Skeletal muscle tissue (tissue), 4 donors: ENCODE measurements around the gene TOMT. TPM values are rescaled to one million over a fixed set of nuclear protein-coding genes. Genes with fewer than 3 reads are reported as not detected.

Experiments
- H3K27ac ChIP-seq: one replicate; pipeline ENCODE4 v1.7.0; 2013; ENCODE audit warnings: mild to moderate bottlenecking, low read depth, low read length, inconsistent platforms
- H3K27me3 ChIP-seq, 3 donors: one replicate each; pipeline ENCODE4 v1.7.0; 2013; ENCODE audit warnings: low read length in 3 of 3; ENCODE audit not compliant: control insufficient read depth in 3 of 3, insufficient read depth in 3 of 3
- H3K36me3 ChIP-seq, 3 donors: one replicate each; pipeline ENCODE4 v1.7.0; 2013; ENCODE audit warnings: low read length in 3 of 3; ENCODE audit not compliant: control insufficient read depth in 3 of 3, insufficient read depth in 3 of 3
- H3K4me1 ChIP-seq, 3 donors: one replicate each; pipeline ENCODE4 v1.7.0; 2013; ENCODE audit warnings: low read length in 3 of 3, mild to moderate bottlenecking in 3 of 3; ENCODE audit not compliant: control insufficient read depth in 3 of 3, insufficient read depth in 3 of 3
- H3K4me3 ChIP-seq, 3 donors: one replicate each; pipeline ENCODE4 v1.7.0; 2013; ENCODE audit warnings: low read length in 3 of 3
- H3K9ac ChIP-seq, 3 donors: one replicate each; pipeline ENCODE4 v1.7.0; 2013; ENCODE audit warnings: low read length in 3 of 3, mild to moderate bottlenecking in 3 of 3, moderate library complexity in 2 of 3, low read depth in 1 of 3
- H3K9me3 ChIP-seq, 3 donors: one replicate each; pipeline ENCODE4 v1.7.0; 2013; ENCODE audit warnings: low read length in 3 of 3; ENCODE audit not compliant: control insufficient read depth in 3 of 3
- total RNA-seq: library from RNA; depleted of rRNA; stranded (reverse); fragments of >200 nt; gene quantifications from one replicate; pipeline ENCODE4 v1.2.3, GENCODE V29; 2014
- donor health status: Osteomylitis.

The TOMT gene
- total RNA-seq, 1 donor from 2014 or later, result not detected

DNA sequence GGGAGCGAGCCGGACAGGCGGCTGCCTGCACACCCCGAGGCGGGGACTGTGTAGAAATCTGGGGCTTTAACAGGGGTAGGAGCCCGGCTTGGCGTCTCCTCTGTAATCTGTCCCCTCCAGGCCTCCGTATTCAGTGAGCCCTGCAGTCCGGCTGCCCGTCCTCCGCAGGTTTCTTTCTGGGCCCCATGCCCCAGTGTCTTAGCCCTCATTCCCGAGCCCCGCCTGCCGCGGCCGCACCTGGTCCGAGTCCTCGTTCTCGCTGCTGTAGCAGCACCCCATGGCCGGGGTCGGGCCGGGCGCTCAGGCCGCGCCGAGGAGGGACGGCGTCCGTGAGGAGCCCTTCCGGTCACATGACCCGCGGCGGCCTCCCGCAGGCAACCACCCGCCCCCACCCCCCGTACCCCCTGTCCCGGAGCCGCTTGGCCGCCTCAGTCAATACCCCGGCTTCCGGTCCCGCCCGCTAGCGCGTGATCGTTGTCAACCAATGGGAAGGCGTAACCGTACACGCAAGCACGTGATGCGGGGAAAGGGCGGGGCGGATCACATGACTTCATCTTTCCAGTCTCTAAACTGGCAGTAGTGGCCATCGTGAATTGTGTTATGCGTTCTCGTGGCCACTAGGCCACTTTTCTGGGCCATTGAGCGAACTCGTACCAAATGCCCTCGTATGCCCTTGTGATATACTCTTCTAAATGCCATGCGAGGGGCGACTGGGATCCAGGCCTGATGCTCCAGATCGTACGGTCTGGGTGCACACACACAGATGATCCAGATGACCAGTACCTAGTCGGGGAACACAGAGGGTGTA lies 2.6 kb upstream of the TOMT start, which contains the start of gene LAMTOR1:
TSS of gene LAMTOR1 (minus strand) at position 352 of the 808 bp plus-strand sequence. CDS start at position 279, 73 bp downstream.
- Histone ChIP-seq H3K9me3 (no peaks in the 10 kb centered on the region), H3K4me3 (peak within 1 kb of the TSS; percentile 87 to 98 (median 88)), H3K27me3 (no peaks in the 10 kb centered on the region), H3K36me3 (peaks cover 19 to 21% (median 20%) of the 10 kb centered on the region in 3 donors), H3K27ac (peak within 1 kb of the TSS; percentile 96), H3K9ac (peak within 1 kb of the TSS; percentile 98 to 100 (median 99)), H3K4me1 (peaks cover 52 to 55% (median 53%) of the 10 kb centered on the region in 3 donors)

DNA sequence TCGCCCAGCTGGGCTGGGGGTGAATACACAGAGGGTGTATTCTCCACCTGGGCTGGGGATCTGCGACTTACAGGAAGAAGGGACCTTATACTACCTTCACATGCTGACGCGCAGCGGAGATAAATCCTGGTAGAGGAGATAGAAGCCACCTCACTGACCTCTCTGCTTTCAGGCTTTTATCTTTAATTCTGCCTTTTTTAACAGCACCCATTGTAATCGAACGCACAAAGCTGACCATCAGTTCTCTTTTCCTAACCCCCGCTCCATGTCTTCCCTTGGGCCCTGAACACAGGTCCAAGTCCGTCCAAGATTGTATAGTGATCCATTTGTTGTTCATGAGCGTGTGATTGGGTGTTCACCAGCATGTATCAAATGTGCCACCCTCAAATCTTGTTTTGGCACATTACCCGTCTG lies 2.0 kb upstream of the TOMT start:
- peaks cover 45 to 48% (median 47%) of the 10 kb centered on the region in 3 donors for H3K4me1 ChIP-seq
- H3K36me3 ChIP-seq, result peaks cover 18 to 19% (median 18%) of the 10 kb centered on the region in 3 donors
- peak overlapping the region; percentile 96 for H3K27ac ChIP-seq
- no peaks in the 10 kb centered on the region for H3K9me3 ChIP-seq
- no peaks in the 10 kb centered on the region for H3K27me3 ChIP-seq
- H3K9ac ChIP-seq, result peak overlapping the region; percentile 77 to 87 (median 79)
- peak overlapping the region; percentile 86 to 88 (median 88) for H3K4me3 ChIP-seq

DNA sequence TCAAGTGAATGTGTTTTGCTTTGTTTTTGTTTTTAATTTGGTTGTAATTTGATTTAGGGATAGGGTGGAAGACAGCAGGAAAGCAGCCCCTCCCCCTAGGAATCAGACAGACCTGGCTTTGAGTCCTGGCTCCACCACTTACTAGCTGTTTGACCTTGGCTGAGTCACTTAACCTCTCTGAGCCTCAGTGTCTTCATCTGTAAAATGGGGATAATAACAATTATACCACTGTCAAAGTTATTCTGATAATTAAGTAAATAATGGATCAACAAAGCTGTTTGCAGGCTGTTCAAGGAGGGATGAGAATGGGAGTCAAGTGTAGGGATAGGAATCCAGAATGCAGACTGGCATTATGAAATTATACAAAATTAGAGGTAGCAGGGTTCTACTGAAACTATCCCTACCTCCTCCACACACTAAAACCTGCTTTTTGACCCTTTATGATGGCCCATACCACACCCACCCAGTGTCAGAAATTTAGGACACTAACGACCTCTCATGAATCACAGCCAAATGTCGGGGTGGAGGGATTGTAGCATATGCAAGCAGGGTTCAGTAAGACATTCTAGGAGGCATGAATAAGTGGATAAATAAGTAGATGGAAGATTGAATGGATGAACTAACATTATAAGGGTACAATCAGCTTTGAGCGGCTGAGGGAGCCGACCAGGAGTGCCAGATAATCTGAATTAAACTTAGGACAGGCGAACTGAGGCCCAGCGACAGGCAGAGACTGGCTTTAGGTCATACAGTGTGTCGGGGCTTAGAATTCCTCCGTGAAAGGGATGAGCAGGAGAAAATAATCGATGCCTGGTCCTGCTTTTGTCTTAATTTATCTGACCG lies 5.8 kb downstream of the TOMT start:
- peak overlapping the region; percentile 99 for H3K27ac ChIP-seq
- H3K4me3 ChIP-seq, result peak overlapping the region; percentile 89 to 96 (median 92)
- H3K27me3 ChIP-seq, result peaks cover 0 to 3% (median 0%) of the 10 kb centered on the region in 3 donors
- H3K9me3 ChIP-seq, result no peaks in the 10 kb centered on the region
- peak overlapping the region; percentile 91 to 98 (median 97) for H3K9ac ChIP-seq
- H3K4me1 ChIP-seq, result peaks cover 6 to 21% (median 16%) of the 10 kb centered on the region in 3 donors
- H3K36me3 ChIP-seq, result peaks cover 10 to 28% (median 13%) of the 10 kb centered on the region in 3 donors

GRCh38 chr11:72112143-72112977 lies 6.6 kb downstream of the TOMT start, which contains the start of gene ANAPC15:
ANAPC15 (minus strand) TSS chr11:72112695; CDS start chr11:72111276, 1,419 bp downstream.
- peak within 1 kb of the TSS; percentile 97 to 98 (median 97) for H3K9ac ChIP-seq
- peaks cover 0 to 3% (median 0%) of the 10 kb centered on the region in 3 donors for H3K27me3 ChIP-seq
- H3K4me1 ChIP-seq, result peaks cover 6 to 21% (median 16%) of the 10 kb centered on the region in 3 donors
- H3K36me3 ChIP-seq, result peaks cover 10 to 27% (median 13%) of the 10 kb centered on the region in 3 donors
- H3K27ac ChIP-seq, result peak within 1 kb of the TSS; percentile 99
- H3K4me3 ChIP-seq, result peak within 1 kb of the TSS; percentile 89 to 96 (median 92)
- no peaks in the 10 kb centered on the region for H3K9me3 ChIP-seq

DNA sequence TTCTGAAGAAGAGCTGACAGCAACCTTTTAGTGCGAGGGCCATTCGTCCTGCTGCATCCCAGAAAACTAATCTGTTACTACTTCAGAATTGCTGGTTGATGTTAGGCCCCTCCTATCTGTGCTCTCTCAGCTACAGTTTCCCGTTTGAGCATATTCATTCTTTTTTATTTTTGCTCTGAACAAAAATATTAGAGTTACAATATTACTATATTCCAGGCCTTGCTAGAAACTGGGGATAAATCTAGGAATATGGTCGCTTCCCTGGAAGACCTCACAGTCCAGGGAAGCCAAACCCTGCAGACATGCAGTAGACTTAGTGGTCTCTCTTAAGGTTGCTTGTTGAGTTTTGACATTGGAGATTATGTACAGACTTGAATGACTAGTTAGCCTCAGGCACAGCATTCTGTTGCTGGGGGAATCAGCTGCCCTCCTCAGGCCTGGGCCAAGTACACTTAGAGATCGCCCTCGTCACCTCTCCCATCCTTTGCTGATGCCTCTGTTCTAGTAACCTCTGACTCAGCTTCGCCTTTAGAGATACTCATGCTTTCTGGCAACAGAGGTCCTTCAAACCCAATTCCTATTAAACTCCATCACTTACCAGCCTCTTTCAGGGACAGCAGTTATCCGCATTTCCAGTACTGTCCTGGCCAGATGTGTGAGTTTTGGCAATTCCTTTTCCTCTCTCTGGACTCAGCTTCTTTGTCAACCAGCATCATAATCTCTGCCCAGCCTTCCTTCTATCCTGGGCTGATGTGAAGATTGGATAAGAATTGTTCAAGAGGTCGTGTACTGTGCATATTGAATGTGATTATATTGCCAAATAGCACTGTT lies 7.5 kb downstream of the TOMT start:
- Histone ChIP-seq H3K4me3 (peak overlapping the region; percentile 89 to 96 (median 92)), H3K27me3 (peaks cover 0 to 3% (median 0%) of the 10 kb centered on the region in 3 donors), H3K36me3 (peaks cover 10 to 24% (median 13%) of the 10 kb centered on the region in 3 donors), H3K9me3 (no peaks in the 10 kb centered on the region), H3K4me1 (peaks cover 6 to 21% (median 16%) of the 10 kb centered on the region in 3 donors), H3K27ac (peak overlapping the region; percentile 99), H3K9ac (peak overlapping the region; percentile 97 to 98 (median 97))

- H3K4me3 ChIP-seq, result no peak overlapping the region
- peaks cover 0 to 3% (median 0%) of the 10 kb centered on the region in 3 donors for H3K27me3 ChIP-seq
- H3K27ac ChIP-seq, result no peak overlapping the region
- H3K9me3 ChIP-seq, result no peaks in the 10 kb centered on the region
- peaks cover 6 to 21% (median 16%) of the 10 kb centered on the region in 3 donors for H3K4me1 ChIP-seq
- H3K9ac ChIP-seq, result no peak overlapping the region
- peaks cover 3 to 13% (median 4%) of the 10 kb centered on the region in 3 donors for H3K36me3 ChIP-seq
Measured at GRCh38 chr11:72114570-72114969, 8.8 kb downstream of the TOMT start.

DNA sequence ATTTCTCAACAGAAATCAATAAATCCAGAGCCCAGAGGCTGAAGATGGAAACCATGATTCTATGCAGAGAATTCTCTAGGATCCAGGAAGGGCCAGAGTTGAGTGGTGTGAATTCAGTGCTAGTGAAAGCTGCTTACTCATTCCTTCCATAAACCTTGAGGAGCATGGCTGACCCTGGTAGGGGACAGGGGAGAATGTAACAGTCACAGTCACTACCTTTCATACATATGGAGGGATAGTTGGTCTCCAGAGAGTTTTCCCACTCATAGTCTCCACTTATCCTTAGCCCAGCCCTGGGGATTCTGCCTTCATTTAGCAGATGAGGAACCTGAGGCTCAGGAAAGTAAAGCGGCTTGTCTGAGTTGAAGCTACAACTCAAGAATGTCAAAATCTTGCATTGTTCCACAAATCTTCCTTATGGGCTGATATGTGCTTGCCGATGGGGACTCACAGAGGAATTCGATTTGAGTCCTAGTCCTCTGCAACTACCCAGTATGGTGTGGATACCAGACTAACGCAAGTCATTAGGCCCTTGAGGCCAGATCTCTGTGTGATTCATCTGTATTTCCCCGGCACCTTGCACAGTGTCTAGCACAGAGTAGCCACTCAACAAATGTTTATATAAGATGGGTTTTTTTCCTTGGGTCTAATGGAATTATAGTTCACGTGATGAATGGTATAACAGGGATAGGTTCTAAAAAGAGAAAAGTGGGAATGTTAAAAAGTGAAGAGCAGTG lies 10.5 kb downstream of the TOMT start:
- H3K4me1 ChIP-seq, result peaks cover 6 to 17% (median 13%) of the 10 kb centered on the region in 3 donors
- no peaks in the 10 kb centered on the region for H3K36me3 ChIP-seq
- no peak overlapping the region for H3K27ac ChIP-seq
- peaks cover 0 to 6% (median 0%) of the 10 kb centered on the region in 3 donors for H3K27me3 ChIP-seq
- H3K4me3 ChIP-seq, result no peak overlapping the region
- H3K9ac ChIP-seq, result no peak overlapping the region
- H3K9me3 ChIP-seq, result no peaks in the 10 kb centered on the region

DNA sequence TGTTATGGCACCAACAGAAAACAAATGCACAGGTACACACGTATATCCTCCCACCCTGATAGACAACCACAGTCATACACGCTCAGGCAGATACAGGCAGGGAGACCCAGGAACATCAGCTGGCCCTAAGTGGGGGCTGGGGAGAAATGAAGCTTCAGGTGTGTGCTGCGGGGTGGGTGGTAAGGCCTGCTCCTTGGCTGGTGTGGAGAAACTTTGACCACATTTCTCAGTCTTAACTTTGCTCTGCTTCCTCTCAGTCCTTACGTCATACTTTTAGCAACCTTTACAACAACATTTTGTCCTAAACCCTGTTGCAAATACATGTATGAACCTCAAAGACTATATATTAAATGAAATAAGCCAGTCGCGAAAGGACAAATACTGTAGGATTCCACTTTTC lies 13.5 kb downstream of the TOMT start:
- H3K36me3 ChIP-seq, result no peaks in the 10 kb centered on the region
- no peak overlapping the region for H3K27ac ChIP-seq
- no peaks in the 10 kb centered on the region for H3K9me3 ChIP-seq
- peaks cover 0 to 6% (median 0%) of the 10 kb centered on the region in 3 donors for H3K27me3 ChIP-seq
- H3K4me3 ChIP-seq, result no peak overlapping the region
- no peak overlapping the region for H3K9ac ChIP-seq
- no peaks in the 10 kb centered on the region for H3K4me1 ChIP-seq
